Measurements from ENCODE around the gene ANTXR1. TPM values are rescaled to one million over a fixed set of nuclear protein-coding genes. Genes with fewer than 3 reads are reported as not detected.

Gene ANTXR1
- total and polyA plus RNA-seq, 9 of the 15 experiments (the other 6 are each of a cell fraction or from before 2014, with no cell fraction given) = 0.07 to 1.00 (median 0.54) TPM

DNA sequence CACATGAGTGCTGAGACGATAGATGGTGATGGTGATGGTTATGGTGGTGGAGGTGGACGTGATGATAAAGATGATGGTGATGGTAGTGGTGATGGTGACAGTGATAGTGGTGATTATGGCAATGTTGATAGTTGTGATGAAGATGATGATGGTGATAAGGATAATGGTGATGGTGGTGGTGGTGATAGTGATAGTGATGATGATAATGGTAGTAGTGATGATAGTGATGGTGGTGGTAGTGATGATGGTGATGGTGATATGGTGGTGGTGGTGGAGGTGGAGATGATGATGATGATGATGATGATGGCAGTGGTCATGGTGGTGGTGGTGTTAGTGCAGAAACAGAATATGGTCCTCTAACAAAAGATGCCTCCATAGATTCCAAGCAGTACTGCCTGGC, 10.3 kb downstream of the ANTXR1 start (continued):
- TF ChIP-seq TAF15 (IDR thresholded peaks at IDR 0.05; ENCODE audit: low read depth, low read length) (no peak), MXI1 (IDR thresholded peaks at IDR 0.05; ENCODE audit: low read depth, low read length) (no peak), EZH2 (IDR thresholded peaks at IDR 0.05; ENCODE audit: borderline replicate concordance, low read depth, low read length) (no peak), MYC (IDR thresholded peaks at IDR 0.05; ENCODE audit: low read depth, low read length) (no peak), MYC (CRISPR knock-in tag; IDR thresholded peaks at IDR 0.05; ENCODE audit: borderline replicate concordance, low read depth) (no peak), ZNF584 (CRISPR knock-in tag; IDR thresholded peaks at IDR 0.05; ENCODE audit: low read depth) (no peak), THAP12 (CRISPR knock-in tag; IDR thresholded peaks at IDR 0.05) (no peak), FOXM1 (IDR thresholded peaks at IDR 0.05; ENCODE audit: low read depth) (no peak), FOXM1 (CRISPR knock-in tag; IDR thresholded peaks at IDR 0.05; ENCODE audit: low read depth) (no peak), ZNF398 (CRISPR knock-in tag; IDR thresholded peaks at IDR 0.05) (no peak), PRPF4 (IDR thresholded peaks at IDR 0.05; ENCODE audit: insufficient read depth, low read depth, low read length, poor library complexity, severe bottlenecking) (no peak), POU5F1 (IDR thresholded peaks at IDR 0.05; ENCODE audit: borderline replicate concordance, low read depth, low read length, partially characterized antibody) (no peak), ZNF699 (CRISPR knock-in tag; IDR thresholded peaks at IDR 0.05; ENCODE audit: insufficient replicate concordance) (no peak)
